Smooth muscle cell (in vitro differentiated cells): ENCODE data around the gene TMEM106C. TPM values are rescaled to one million over a fixed set of nuclear protein-coding genes. Genes with fewer than 3 reads are reported as not detected.

ENCODE experiments used
- DNase-seq: peaks from one replicate; lab custom pipeline; 2025; ENCODE audit not compliant: unreplicated experiment; lab: John Stamatoyannopoulos, UW
- H2AFZ ChIP-seq: fragments of 200-600 bp; sonication (generic); 2 replicates; pipeline ENCODE4 v1.6.0; 2016; ENCODE audit warnings: antibody characterized with exemption, low read depth, mild to moderate bottlenecking
- H3F3A ChIP-seq: fragments of 200-600 bp; sonication (generic); 2 replicates; pipeline ENCODE4 v1.6.0; 2017; ENCODE audit warnings: antibody characterized with exemption, low read depth
- H3K27ac ChIP-seq: fragments of 200-600 bp; sonication (generic); 2 replicates; pipeline ENCODE4 v1.5.1; 2016; ENCODE audit warnings: low read depth, mild to moderate bottlenecking
- H3K27me3 ChIP-seq: fragments of 200-600 bp; sonication (generic); 2 replicates; pipeline ENCODE4 v1.6.1; 2016; ENCODE audit warnings: low read depth, mild to moderate bottlenecking
- H3K36me3 ChIP-seq: fragments of 200-600 bp; sonication (generic); 2 replicates; pipeline ENCODE4 v1.5.1; 2016; ENCODE audit warnings: low read depth
- H3K4me1 ChIP-seq: fragments of 200-600 bp; sonication (generic); 2 replicates; pipeline ENCODE4 v1.5.1; 2016; ENCODE audit warnings: low read depth
- H3K4me2 ChIP-seq: fragments of 200-600 bp; sonication (generic); 2 replicates; pipeline ENCODE4 v1.6.0; 2016; ENCODE audit warnings: mild to moderate bottlenecking
- H3K4me3 ChIP-seq: fragments of 200-600 bp; sonication (generic); 2 replicates; pipeline ENCODE4 v1.5.1; 2016; ENCODE audit warnings: mild to moderate bottlenecking
- H3K79me2 ChIP-seq: fragments of 200-600 bp; sonication (generic); 2 replicates; pipeline ENCODE4 v1.6.0; 2016; ENCODE audit warnings: low read depth, mild to moderate bottlenecking
- H3K9ac ChIP-seq: fragments of 200-600 bp; sonication (generic); 2 replicates; pipeline ENCODE4 v1.6.0; 2016; ENCODE audit warnings: low read depth
- H3K9me3 ChIP-seq: fragments of 200-600 bp; sonication (generic); replicated peaks from 2 replicates; pipeline ENCODE4 v1.5.1; 2016; ENCODE audit warnings: low read depth
- H4K20me1 ChIP-seq: fragments of 200-600 bp; sonication (generic); 2 replicates; pipeline ENCODE4 v1.6.0; 2016; ENCODE audit warnings: low read depth
- CTCF ChIP-seq: fragments of 200-600 bp; sonication (generic); IDR thresholded peaks from 2 replicates; pipeline ENCODE4 v1.5.1; 2017; ENCODE audit warnings: borderline replicate concordance, mild to moderate bottlenecking, antibody characterized with exemption; ENCODE audit not compliant: insufficient read depth, poor library complexity, severe bottlenecking
- WGBS: methylation state at CpG from one replicate; pipeline ENCODE4 v1.1.7; 2016; ENCODE audit warnings: low lambda C conversion rate; 5-methylcytosine and 5-hydroxymethylcytosine counted together
- polyA plus RNA-seq: library from polyadenylated mRNA; unstranded; fragments of >200 nt; fragmentation: Nextera tagmentation; extraction: Ambion mirVana; gene quantifications from 2 replicates; pipeline ENCODE4 v1.2.1, GENCODE V29; 2016
- total RNA-seq: library from RNA; depleted of rRNA; stranded (reverse); fragments of >200 nt; gene quantifications from 2 replicates; pipeline ENCODE4 v1.2.3, GENCODE V29; 2014

Gene TMEM106C
- total and polyA plus RNA-seq, 2 experiments from 2014 or later: 42.7 to 58.9 TPM

- peak; percentile 89 for TF ChIP-seq CTCF
- no peaks in the 10 kb centered on the region for H3K9me3 ChIP-seq
- no peak overlapping the region for H3K9ac ChIP-seq
- DNase-seq: peak; percentile 32
- H3K4me2 ChIP-seq: no peak overlapping the region
- H3K36me3 ChIP-seq: no peaks in the 10 kb centered on the region
- no peaks in the 10 kb centered on the region for H3K4me1 ChIP-seq
- WGBS: 61% methylated on average over 31 of the region's 32 CpGs
- H4K20me1 ChIP-seq: no peaks in the 10 kb centered on the region
- no peaks in the 10 kb centered on the region for H3F3A ChIP-seq
- no peaks in the 10 kb centered on the region for H3K27me3 ChIP-seq
- H3K27ac ChIP-seq: no peak overlapping the region
- no peak overlapping the region for H2AFZ ChIP-seq
- H3K4me3 ChIP-seq: no peak overlapping the region
- H3K79me2 ChIP-seq: no peaks in the 10 kb centered on the region
Measured at GRCh38 chr12:47949441-47950341, 13.7 kb upstream of the TMEM106C start.

- H2AFZ ChIP-seq: no peak overlapping the region
- no peaks in the 10 kb centered on the region for H3K4me1 ChIP-seq
- H3K27ac ChIP-seq: no peak overlapping the region
Measured at GRCh38 chr12:47950856-47951468, 12.4 kb upstream of the TMEM106C start.

GRCh38 chr12:47954058-47954457 lies 9.3 kb upstream of the TMEM106C start:
- Histone ChIP-seq H3K27me3 (no peaks in the 10 kb centered on the region), H3F3A (no peaks in the 10 kb centered on the region), H4K20me1 (no peaks in the 10 kb centered on the region), H3K9me3 (no peaks in the 10 kb centered on the region), H3K9ac (no peak overlapping the region), H3K4me2 (no peak overlapping the region), H3K27ac (no peak overlapping the region), H3K36me3 (no peaks in the 10 kb centered on the region), H3K4me3 (no peak overlapping the region), H3K4me1 (no peaks in the 10 kb centered on the region), H3K79me2 (no peaks in the 10 kb centered on the region), H2AFZ (no peak overlapping the region)
- WGBS: 34% methylated on average over 8 of the region's 8 CpGs
- DNase-seq: no peak
- no peak for TF ChIP-seq CTCF

More at GRCh38 chr12:47950856-47951468, 12.4 kb upstream of the TMEM106C start:
- Histone ChIP-seq H3F3A (no peaks in the 10 kb centered on the region), H4K20me1 (no peaks in the 10 kb centered on the region), H3K79me2 (no peaks in the 10 kb centered on the region), H3K27me3 (no peaks in the 10 kb centered on the region), H3K9ac (no peak overlapping the region), H3K36me3 (no peaks in the 10 kb centered on the region), H3K4me3 (no peak overlapping the region), H3K4me2 (no peak overlapping the region), H3K9me3 (no peaks in the 10 kb centered on the region)
- WGBS: 66% methylated on average over 8 of the region's 8 CpGs
- no peak for DNase-seq
- no peak for TF ChIP-seq CTCF
